Ishikawa (cell line): ENCODE data around the gene KLHDC9.

Experiments
- CEBPB ChIP-seq: IDR thresholded peaks from 2 replicates; pipeline ENCODE4 v1.6.1; 2012
- CREB1 ChIP-seq: IDR thresholded peaks from 2 replicates; pipeline ENCODE4 v1.6.1; 2012; ENCODE audit warnings: low read depth
- EGR1 ChIP-seq: IDR thresholded peaks from 2 replicates; pipeline ENCODE4 v1.6.1; 2012
- EP300 ChIP-seq: IDR thresholded peaks from 2 replicates; pipeline ENCODE4 v1.6.1; 2012; ENCODE audit warnings: borderline replicate concordance
- FOXM1 ChIP-seq: IDR thresholded peaks from 2 replicates; pipeline ENCODE4 v1.6.1; 2012; ENCODE audit warnings: low read depth, borderline replicate concordance
- MAX ChIP-seq: IDR thresholded peaks from 2 replicates; pipeline ENCODE4 v1.6.1; 2012
- NFIC ChIP-seq: IDR thresholded peaks from 2 replicates; pipeline ENCODE4 v1.6.1; 2012
- RAD21 ChIP-seq: IDR thresholded peaks from 2 replicates; pipeline ENCODE4 v1.6.1; 2012; ENCODE audit warnings: low read depth
- REST ChIP-seq: IDR thresholded peaks from 2 replicates; pipeline ENCODE4 v1.6.1; 2012; ENCODE audit warnings: low read depth, mild to moderate bottlenecking
- TAF1 ChIP-seq: IDR thresholded peaks from 2 replicates; pipeline ENCODE4 v1.6.1; 2012; ENCODE audit warnings: low read depth, mild to moderate bottlenecking
- TCF12 ChIP-seq: IDR thresholded peaks from 2 replicates; pipeline ENCODE4 v1.6.1; 2012; ENCODE audit warnings: low read depth
- TEAD4 ChIP-seq: IDR thresholded peaks from 2 replicates; pipeline ENCODE4 v1.6.1; 2012
- USF1 ChIP-seq: IDR thresholded peaks from 2 replicates; pipeline ENCODE4 v1.6.1; 2012
- YY1 ChIP-seq: IDR thresholded peaks from 2 replicates; pipeline ENCODE4 v1.6.1; 2012; ENCODE audit warnings: low read depth
- ZBTB7A ChIP-seq: IDR thresholded peaks from 2 replicates; pipeline ENCODE4 v1.6.1; 2012; ENCODE audit warnings: low read depth

The KLHDC9 gene

GRCh38 chr1:161111527-161111926 is 13.4 kb downstream of the KLHDC9 start:
- no peak for TF ChIP-seq TCF12
- TF ChIP-seq RAD21: no peak
- no peak for TF ChIP-seq MAX
- no peak for TF ChIP-seq NFIC
- no peak for TF ChIP-seq FOXM1
- no peak for TF ChIP-seq CEBPB
- TF ChIP-seq TAF1: no peak
- no peak for TF ChIP-seq CREB1
- TF ChIP-seq REST: no peak
- TF ChIP-seq USF1: no peak
- no peak for TF ChIP-seq TEAD4

GRCh38 chr1:161113915-161114314 is 15.8 kb downstream of the KLHDC9 start:
- TF ChIP-seq TEAD4 (no peak), YY1 (no peak), USF1 (no peak), CREB1 (no peak), NFIC (no peak), MAX (no peak), ZBTB7A (no peak), RAD21 (no peak), FOXM1 (no peak), TAF1 (no peak), EGR1 (no peak), REST (no peak), TCF12 (no peak), EP300 (no peak), CEBPB (no peak)

- no peak for TF ChIP-seq FOXM1
- no peak for TF ChIP-seq EGR1
- TF ChIP-seq CEBPB: no peak
- no peak for TF ChIP-seq REST
- TF ChIP-seq TAF1: no peak
- TF ChIP-seq TCF12: no peak
Measured at GRCh38 chr1:161114556-161114955, 16.4 kb downstream of the KLHDC9 start.

- TF ChIP-seq FOXM1 (no peak), TCF12 (peak; percentile 49; the same call in 1 of the 2 replicates), YY1 (no peak), REST (no peak), CREB1 (no peak), NFIC (peak; percentile 49; the same call in 1 of the 2 replicates), USF1 (no peak), RAD21 (no peak), TEAD4 (peak; percentile 37; the same call in 1 of the 2 replicates), CEBPB (peak; percentile 57), EP300 (peak; percentile 28; the same call in 1 of the 2 replicates), TAF1 (no peak), EGR1 (0 out of 2 replicates have a peak, but pooled peaks have one; percentile 19), MAX (no peak), ZBTB7A (no peak)
Measured at GRCh38 chr1:161115132-161115711, 17.1 kb downstream of the KLHDC9 start.
